ENCODE measurements around the gene DSTYK. TPM values are rescaled to one million over a fixed set of nuclear protein-coding genes. Genes with fewer than 3 reads are reported as not detected.

Gene DSTYK
- total and polyA plus RNA-seq, 7 donors: 1.6 to 13.3 (median 9.1) TPM

DNA sequence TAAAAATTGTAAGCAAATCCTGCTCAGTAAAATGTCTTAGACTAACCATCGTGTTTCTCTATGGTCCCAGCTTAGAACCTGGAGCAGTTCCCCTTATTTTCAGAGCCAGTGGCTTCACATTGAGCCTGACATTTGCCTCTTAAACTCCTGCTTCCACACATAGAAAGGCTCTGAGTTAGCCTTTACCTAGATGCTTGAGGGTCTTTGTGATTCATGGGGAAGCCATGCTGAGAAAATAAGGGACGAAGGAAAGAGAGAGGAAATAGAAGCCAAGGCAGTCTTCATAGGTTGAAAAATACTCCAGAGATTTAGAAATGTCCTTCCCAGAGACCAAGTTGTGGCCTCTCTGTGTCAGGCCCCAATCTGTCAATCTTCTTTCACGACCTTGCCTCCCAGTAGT lies 73.6 kb downstream of the DSTYK start:
- H3K4me1 ChIP-seq: peaks cover 0 to 11% (median 9%) of the 10 kb centered on the region in 4 donors
- TF ChIP-seq EP300 (IDR thresholded peaks at IDR 0.05) (no peak), POLR2A (IDR thresholded peaks at IDR 0.05) (no peak), CTCF (IDR thresholded peaks at IDR 0.05) (no peak), POLR2AphosphoS5 (IDR thresholded peaks at IDR 0.05) (no peak)
- WGBS, 2 donors: 83 to 86% methylated on average over 3 of the region's 3 CpGs
- H3K27me3 ChIP-seq: no peaks in the 10 kb centered on the region
- H3K9me3 ChIP-seq: no peaks in the 10 kb centered on the region
- no peaks in the 10 kb centered on the region for H3K36me3 ChIP-seq
- no peak for DNase-seq
- H3K27ac ChIP-seq: no peak overlapping the region
- intact Hi-C loops (cut with DNase I): no loop called here
- H3K4me3 ChIP-seq: no peak overlapping the region

DNA sequence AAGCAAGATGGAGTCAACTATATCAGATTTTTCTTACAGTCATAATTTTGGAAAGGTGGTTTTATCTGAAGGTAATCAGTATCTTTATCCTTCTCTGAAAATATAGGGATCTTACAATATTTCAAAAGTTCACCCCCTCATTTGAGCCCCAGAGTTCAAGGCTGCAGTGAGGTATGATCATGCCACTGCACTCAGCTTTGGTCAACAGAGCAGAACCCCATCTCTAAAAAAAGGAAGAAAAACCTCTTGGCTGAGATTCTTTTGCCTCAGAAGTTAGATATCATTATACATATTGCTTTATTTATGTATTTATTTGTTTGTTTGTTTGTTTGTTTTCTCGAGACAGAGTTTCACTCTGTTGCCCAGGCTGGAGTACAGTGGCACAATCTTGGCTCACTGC lies 78.2 kb downstream of the DSTYK start:
- Histone ChIP-seq H3K9me3 (no peaks in the 10 kb centered on the region), H3K27ac (no peak overlapping the region), H3K4me3 (no peak overlapping the region), H3K27me3 (no peaks in the 10 kb centered on the region), H3K36me3 (no peaks in the 10 kb centered on the region), H3K4me1 (no peaks in the 10 kb centered on the region)
- WGBS, 2 donors: 37 to 70% methylated on average over 1 of the region's 1 CpG
- no peak for DNase-seq
- intact Hi-C loops (cut with DNase I): no loop called here
- TF ChIP-seq EP300 (IDR thresholded peaks at IDR 0.05) (no peak), POLR2A (IDR thresholded peaks at IDR 0.05) (no peak)

GRCh38 chr1:205129447-205130029 lies 82.0 kb downstream of the DSTYK start:
- no peak overlapping the region for H3K27ac ChIP-seq
- no peak overlapping the region for H3K4me3 ChIP-seq
- no peaks in the 10 kb centered on the region for H3K4me1 ChIP-seq
- TF ChIP-seq POLR2AphosphoS5 (IDR thresholded peaks at IDR 0.05) (no peak), EP300 (IDR thresholded peaks at IDR 0.05) (no peak), CTCF (IDR thresholded peaks at IDR 0.05) (no peak), POLR2A (IDR thresholded peaks at IDR 0.05) (no peak)
- intact Hi-C loops (cut with DNase I): no loop called here
- H3K27me3 ChIP-seq: no peaks in the 10 kb centered on the region
- H3K36me3 ChIP-seq: no peaks in the 10 kb centered on the region
- DNase-seq: no peak
- 88 to 92% methylated on average over 4 of the region's 4 CpGs for WGBS, 2 donors
- no peaks in the 10 kb centered on the region for H3K9me3 ChIP-seq

- H3K27me3 ChIP-seq: no peaks in the 10 kb centered on the region
- no peaks in the 10 kb centered on the region for H3K36me3 ChIP-seq
- H3K27ac ChIP-seq: no peak overlapping the region
- H3K4me1 ChIP-seq: peaks cover 0 to under 1% (median 0%) of the 10 kb centered on the region in 4 donors
- no peaks in the 10 kb centered on the region for H3K9me3 ChIP-seq
- intact Hi-C loops (cut with DNase I): no loop called here
- no peak overlapping the region for H3K4me3 ChIP-seq
- 90 to 92% methylated on average over 2 of the region's 2 CpGs for WGBS, 2 donors
- TF ChIP-seq POLR2A (IDR thresholded peaks at IDR 0.05): no peak
- TF ChIP-seq POLR2AphosphoS5 (IDR thresholded peaks at IDR 0.05): no peak
- TF ChIP-seq CTCF (IDR thresholded peaks at IDR 0.05): no peak
- no peak for TF ChIP-seq EP300 (IDR thresholded peaks at IDR 0.05)
- no peak for DNase-seq
Observed at GRCh38 chr1:205128050-205128449, 83.5 kb downstream of the DSTYK start.

- intact Hi-C loops (cut with DNase I): no loop called here
- H3K4me1 ChIP-seq: peaks cover 0 to 5% (median 2%) of the 10 kb centered on the region in 4 donors
- no peak overlapping the region for H3K27ac ChIP-seq
- H3K36me3 ChIP-seq: no peaks in the 10 kb centered on the region
- no peaks in the 10 kb centered on the region for H3K9me3 ChIP-seq
- no peaks in the 10 kb centered on the region for H3K27me3 ChIP-seq
- no peak for TF ChIP-seq CTCF (IDR thresholded peaks at IDR 0.05)
- no peak for TF ChIP-seq POLR2A (IDR thresholded peaks at IDR 0.05)
- TF ChIP-seq EP300 (IDR thresholded peaks at IDR 0.05): no peak
- TF ChIP-seq POLR2AphosphoS5 (IDR thresholded peaks at IDR 0.05): no peak
- WGBS, 2 donors: 90% methylated on average over 3 of the region's 3 CpGs
- DNase-seq: no peak
- H3K4me3 ChIP-seq: no peak overlapping the region
Observed at GRCh38 chr1:205127646-205128045, 83.9 kb downstream of the DSTYK start.
